Activated T-cell treated with anti-CD3 and anti-CD28 coated beads for 4 hours (primary cell): ENCODE measurements around the gene PAQR4.

ENCODE experiments used
- DNase-seq: peaks from one replicate; pipeline ENCODE4 v3.0.0-alpha.2; 2020

The PAQR4 gene

GRCh38 chr16:3007957-3008689, 39.0 kb downstream of the PAQR4 start:
- DNase-seq: no peak

- DNase-seq: no peak
These were observed 39.5 kb downstream of the PAQR4 start for GRCh38 chr16:3008690-3009037.

GRCh38 chr16:3009568-3010390, 40.6 kb downstream of the PAQR4 start:
- DNase-seq: no peak

- DNase-seq: no peak
These were observed 41.4 kb downstream of the PAQR4 start for GRCh38 chr16:3010510-3010909.

- DNase-seq: no peak
These were observed 43.1 kb downstream of the PAQR4 start for GRCh38 chr16:3012246-3012645.

- DNase-seq: no peak
These were observed 43.8 kb downstream of the PAQR4 start, which contains the start of gene CLDN9 for GRCh38 chr16:3012828-3013420. TSS of gene CLDN9 (plus strand) at chr16:3012923. CDS start at chr16:3013363, 440 bp downstream.

- no peak for DNase-seq
These were observed 44.4 kb downstream of the PAQR4 start for GRCh38 chr16:3013491-3013951.

- no peak for DNase-seq
These were observed 45.0 kb downstream of the PAQR4 start for GRCh38 chr16:3013998-3014690.

GRCh38 chr16:3014971-3015370, 45.8 kb downstream of the PAQR4 start:
- DNase-seq: no peak

GRCh38 chr16:3015865-3016521, 46.8 kb downstream of the PAQR4 start:
- no peak for DNase-seq

- no peak for DNase-seq
These were observed 48.2 kb downstream of the PAQR4 start for GRCh38 chr16:3017344-3017743.

- no peak for DNase-seq
These were observed 48.8 kb downstream of the PAQR4 start, which contains the start of gene CLDN6 for GRCh38 chr16:3017794-3018506. TSS of gene CLDN6 (minus strand) at chr16:3018183. CDS start at chr16:3016021, 2,162 bp downstream.

- no peak for DNase-seq
These were observed 50.6 kb downstream of the PAQR4 start for GRCh38 chr16:3019594-3020246.

GRCh38 chr16:3020247-3020603, 51.1 kb downstream of the PAQR4 start, which contains the start of gene TNFRSF12A:
TSS of gene TNFRSF12A (plus strand) at chr16:3020368. CDS start at chr16:3020398, 30 bp downstream.
- DNase-seq: peak; percentile 44

- DNase-seq: peak; percentile 63
These were observed 51.7 kb downstream of the PAQR4 start for GRCh38 chr16:3020604-3021448.

GRCh38 chr16:3021449-3022207, 52.5 kb downstream of the PAQR4 start:
- DNase-seq: peak; percentile 81

- DNase-seq: peak; percentile 93
These were observed 53.1 kb downstream of the PAQR4 start for GRCh38 chr16:3022208-3022683.

- DNase-seq: no peak
These were observed 53.7 kb downstream of the PAQR4 start for GRCh38 chr16:3022684-3023414.
